HepG2 (cell line): Measurements from ENCODE around the gene STAB2.

Source experiments
- E2F1 ChIP-seq: sonication (generic); formaldehyde crosslinking; IDR thresholded peaks from 2 replicates; pipeline ENCODE4 v1.5.0; 2020; ENCODE audit warnings: missing genetic modification reagents
- MAF1 ChIP-seq: sonication (generic); formaldehyde crosslinking; IDR thresholded peaks from 2 replicates; pipeline ENCODE4 v1.5.0; 2020; ENCODE audit warnings: missing genetic modification reagents, borderline replicate concordance

- TF ChIP-seq E2F1 (CRISPR knock-in tag): no peak
- no peak for TF ChIP-seq MAF1 (CRISPR knock-in tag)
Measured at GRCh38 chr12:103801709-103802585, 214.9 kb downstream of the STAB2 start.
